Measurements from ENCODE around the gene BACE2.
A peak's percentile ranks its signal among the peaks of the same experiment; 100 is the strongest.

The BACE2 gene

DNA sequence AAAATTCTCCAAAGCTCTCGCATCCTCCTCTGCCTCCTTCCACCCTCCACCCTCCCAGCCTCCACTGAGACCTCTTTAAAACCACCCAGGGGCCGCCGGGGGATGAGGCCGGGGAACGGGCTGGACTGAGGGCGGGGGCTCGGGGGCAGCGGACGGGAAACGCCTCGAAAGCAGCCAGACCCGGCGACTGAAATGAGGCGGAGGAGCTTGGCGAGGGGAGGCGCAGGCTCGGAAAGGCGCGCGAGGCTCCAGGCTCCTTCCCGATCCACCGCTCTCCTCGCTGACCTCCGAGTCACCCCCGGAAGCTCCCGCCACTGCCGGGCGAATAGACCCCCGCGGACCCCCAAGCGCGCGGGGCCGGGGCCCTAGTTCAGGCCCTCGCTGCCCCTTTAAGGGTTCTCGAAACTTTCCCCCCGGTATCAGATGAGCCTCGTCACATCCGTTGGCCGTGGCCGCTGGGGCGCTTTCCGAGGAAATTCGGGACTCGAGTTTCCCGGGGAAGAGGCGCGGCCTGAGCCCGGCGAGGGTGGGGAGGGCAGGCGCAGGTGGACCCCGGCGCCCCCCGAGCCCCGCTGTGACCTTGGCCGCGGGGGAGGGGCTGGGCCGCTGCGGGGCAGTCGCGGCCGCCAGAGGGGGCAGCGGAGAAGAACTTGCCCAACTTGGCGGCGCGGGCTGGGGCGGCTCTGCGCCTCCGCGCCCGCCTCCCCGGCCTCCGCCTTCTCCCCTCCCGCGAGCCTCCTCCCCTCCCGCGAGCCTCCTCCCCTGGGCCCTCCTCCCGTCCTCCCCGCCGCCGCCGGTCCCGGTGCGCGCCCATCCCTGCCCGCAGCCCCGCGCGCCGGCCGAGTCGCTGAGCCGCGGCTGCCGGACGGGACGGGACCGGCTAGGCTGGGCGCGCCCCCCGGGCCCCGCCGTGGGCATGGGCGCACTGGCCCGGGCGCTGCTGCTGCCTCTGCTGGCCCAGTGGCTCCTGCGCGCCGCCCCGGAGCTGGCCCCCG is at the start of gene BACE2:
Gene BACE2, plus strand, starts transcription at position 813 of the 995 bp plus-strand sequence. Its CDS starts 104 bp downstream, at position 917.
- DNase-seq (ENCODE audit: low spot score) = peak; percentile 67
- TF ChIP-seq, protein P1, sequence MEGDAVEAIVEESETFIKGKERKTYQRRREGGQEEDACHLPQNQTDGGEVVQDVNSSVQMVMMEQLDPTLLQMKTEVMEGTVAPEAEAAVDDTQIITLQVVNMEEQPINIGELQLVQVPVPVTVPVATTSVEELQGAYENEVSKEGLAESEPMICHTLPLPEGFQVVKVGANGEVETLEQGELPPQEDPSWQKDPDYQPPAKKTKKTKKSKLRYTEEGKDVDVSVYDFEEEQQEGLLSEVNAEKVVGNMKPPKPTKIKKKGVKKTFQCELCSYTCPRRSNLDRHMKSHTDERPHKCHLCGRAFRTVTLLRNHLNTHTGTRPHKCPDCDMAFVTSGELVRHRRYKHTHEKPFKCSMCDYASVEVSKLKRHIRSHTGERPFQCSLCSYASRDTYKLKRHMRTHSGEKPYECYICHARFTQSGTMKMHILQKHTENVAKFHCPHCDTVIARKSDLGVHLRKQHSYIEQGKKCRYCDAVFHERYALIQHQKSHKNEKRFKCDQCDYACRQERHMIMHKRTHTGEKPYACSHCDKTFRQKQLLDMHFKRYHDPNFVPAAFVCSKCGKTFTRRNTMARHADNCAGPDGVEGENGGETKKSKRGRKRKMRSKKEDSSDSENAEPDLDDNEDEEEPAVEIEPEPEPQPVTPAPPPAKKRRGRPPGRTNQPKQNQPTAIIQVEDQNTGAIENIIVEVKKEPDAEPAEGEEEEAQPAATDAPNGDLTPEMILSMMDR (conservative IDR thresholded peaks at IDR 0.05; ENCODE audit: low read depth) = peak; percentile 70
- ChIA-PET POLR2A (ENCODE audit: low non-redundant PET) (interaction anchor here (0.6 kb wide), 2 partner anchors 47 to 408 kb away, joined by 3 read pairs; no protein-coding TSS in a partner anchor), CTCF (interaction anchor here (0.6 to 1.1 kb wide), 5 partner anchors 18 to 919 kb away, joined by 3 to 5 read pairs (median 3); no protein-coding TSS in a partner anchor)
- peak within 1 kb of the TSS; percentile 78 for H3K27ac ChIP-seq

DNA sequence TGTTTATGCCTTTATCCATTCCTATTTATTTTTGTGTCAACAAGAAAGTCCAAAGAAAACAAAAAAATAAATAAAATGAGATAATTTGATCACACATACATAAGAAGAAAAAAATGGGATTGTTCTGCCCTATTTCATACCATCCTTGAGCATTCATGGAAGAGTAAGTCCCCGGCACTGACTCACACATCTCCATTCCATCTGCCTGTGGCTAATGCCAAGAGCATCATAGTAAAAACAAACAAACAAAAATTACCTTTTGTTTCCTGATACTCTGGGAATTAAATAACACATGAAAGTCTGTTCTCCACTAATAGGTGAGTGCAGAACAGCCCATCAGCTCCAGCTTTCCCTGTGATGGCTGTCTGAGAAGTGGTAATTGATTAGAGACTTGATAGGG is 48.1 kb upstream of the BACE2 start:
- no peak for DNase-seq (ENCODE audit: low spot score)
- TF ChIP-seq, protein P1 (conservative IDR thresholded peaks at IDR 0.05; ENCODE audit: low read depth) = no peak
- no peak overlapping the region for H3K27ac ChIP-seq
- POLR2A ChIA-PET (ENCODE audit: low non-redundant PET) = no interaction called here
- CTCF ChIA-PET = no interaction called here

GRCh38 chr21:41120997-41121396 is 47.0 kb upstream of the BACE2 start:
- no peak for DNase-seq (ENCODE audit: low spot score)
- ChIA-PET CTCF (interaction anchor here (0.6 to 5.6 kb wide), 3 partner anchors 13 to 113 kb away, joined by 3 to 35 read pairs (median 3); no protein-coding TSS in a partner anchor), POLR2A (ENCODE audit: low non-redundant PET) (interaction anchor here (0.7 kb wide), 1 partner anchor 47 kb away, joined by 3 read pairs; no protein-coding TSS in a partner anchor)
- TF ChIP-seq, protein P1 (conservative IDR thresholded peaks at IDR 0.05; ENCODE audit: low read depth) = no peak
- no peak overlapping the region for H3K27ac ChIP-seq

GRCh38 chr21:41121785-41122415 is 46.1 kb upstream of the BACE2 start:
- CTCF ChIA-PET = interaction anchor here (0.6 to 5.6 kb wide), 6 partner anchors 12 to 1188 kb away, joined by 3 to 35 read pairs (median 4); no protein-coding TSS in a partner anchor
- POLR2A ChIA-PET (ENCODE audit: low non-redundant PET) = no interaction called here
- TF ChIP-seq, protein P1 (conservative IDR thresholded peaks at IDR 0.05; ENCODE audit: low read depth) = peak; percentile 90

GRCh38 chr21:41124641-41125201 is 43.2 kb upstream of the BACE2 start:
- TF ChIP-seq, protein P1 (conservative IDR thresholded peaks at IDR 0.05; ENCODE audit: low read depth) = no peak
- no peak for DNase-seq (ENCODE audit: low spot score)
- ChIA-PET CTCF (interaction anchor here (5.6 kb wide), 1 partner anchor 9 kb away, joined by 35 read pairs; no protein-coding TSS in a partner anchor), POLR2A (ENCODE audit: low non-redundant PET) (no interaction called here)
- H3K27ac ChIP-seq = no peak overlapping the region

More at GRCh38 chr21:41121785-41122415, 46.1 kb upstream of the BACE2 start:
- no peak overlapping the region for H3K27ac ChIP-seq
- DNase-seq (ENCODE audit: low spot score) = peak; percentile 45

- ChIA-PET POLR2A (ENCODE audit: low non-redundant PET) (no interaction called here), CTCF (no interaction called here)
- H3K27ac ChIP-seq = no peak overlapping the region
- TF ChIP-seq, protein P1 (conservative IDR thresholded peaks at IDR 0.05; ENCODE audit: low read depth) = no peak
- no peak for DNase-seq (ENCODE audit: low spot score)
Observed at GRCh38 chr21:41128981-41129380, 39.0 kb upstream of the BACE2 start.

Measured in RWPE1 (cell line).